ENCODE data around the gene STK11. TPM values are rescaled to one million over a fixed set of nuclear protein-coding genes. Genes with fewer than 3 reads are reported as not detected.

Gene STK11
- total and polyA plus RNA-seq, 2 experiments from 2014 or later: 4.6 to 64.1 TPM

DNA sequence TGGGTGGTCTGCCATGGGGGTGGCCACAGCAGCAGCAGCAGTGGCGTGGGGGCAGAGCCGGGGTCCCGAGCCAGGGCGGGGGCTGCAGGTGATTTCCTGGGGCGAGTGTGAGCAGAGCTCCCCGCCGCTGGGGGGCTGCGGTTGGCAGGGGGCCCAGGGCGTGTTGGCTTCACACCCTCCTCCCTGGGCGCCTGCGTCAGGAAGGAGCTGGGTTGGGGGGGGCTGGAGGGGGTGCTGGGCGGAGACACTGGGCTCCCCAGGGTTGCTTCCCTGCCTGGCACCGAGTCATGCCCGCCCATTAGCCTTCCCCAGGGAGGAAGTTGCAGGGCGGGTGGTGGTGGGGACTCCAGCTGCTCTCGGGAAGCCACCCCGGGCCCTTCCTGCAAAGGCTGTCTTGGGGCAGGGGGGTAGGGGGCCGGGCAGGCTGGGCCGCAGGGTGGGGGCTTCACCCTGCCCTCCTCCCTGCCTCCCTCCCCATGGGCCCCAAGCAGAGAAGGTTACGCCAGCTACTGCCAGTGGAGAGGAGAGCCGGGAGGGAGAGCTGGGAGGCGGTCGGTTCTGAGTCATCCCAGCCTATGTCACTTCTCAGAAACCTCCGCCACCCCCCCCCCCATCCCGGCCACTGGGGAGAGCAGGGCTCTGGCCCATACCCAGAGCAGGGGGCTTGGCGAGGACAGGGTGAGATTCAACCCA is 47.4 kb downstream of the STK11 start:
- no peaks in the 10 kb centered on the region for H3K9me2 ChIP-seq (ENCODE audit: insufficient read depth)
- no peaks in the 10 kb centered on the region for H3K9me3 ChIP-seq (ENCODE audit: low read depth)
- peak overlapping the region; percentile 87 for H3K4me2 ChIP-seq (ENCODE audit: unreplicated experiment)
- peaks cover 28% of the 10 kb centered on the region for H3F3A ChIP-seq (ENCODE audit: insufficient read depth)
- H3K27me3 ChIP-seq (replicated peaks; ENCODE audit: insufficient read depth): no peaks in the 10 kb centered on the region
- no peak overlapping the region for H2AFZ ChIP-seq
- H3K79me2 ChIP-seq (ENCODE audit: insufficient read depth): peaks cover 69% of the 10 kb centered on the region
- H3K36me3 ChIP-seq (ENCODE audit: low read depth): peaks cover 41% of the 10 kb centered on the region
- DNase-seq: peak; percentile 98
- H3K4me1 ChIP-seq (ENCODE audit: insufficient read depth): peaks cover 25% of the 10 kb centered on the region
- peak overlapping the region; percentile 98 for H3K27ac ChIP-seq
- WGBS, 2 experiments (ENCODE audit: low coverage in 1 of 2, low lambda C conversion rate in 2 of 2, missing lambda C conversion rate in 2 of 2): 0 to 2% methylated on average over 5 to 23 of the region's 26 CpGs
- H3K9ac ChIP-seq: peak overlapping the region; percentile 99
- no peaks in the 10 kb centered on the region for H4K20me1 ChIP-seq (ENCODE audit: insufficient read depth)
- in situ Hi-C loops (cut with MboI): no loop called here
- TF ChIP-seq EZH2phosphoT487 (IDR thresholded peaks at IDR 0.05; ENCODE audit: insufficient read depth, low read depth) (no peak), EZH2 (IDR thresholded peaks at IDR 0.05; ENCODE audit: insufficient read depth, poor library complexity, severe bottlenecking) (no peak)
- H3K4me3 ChIP-seq: peak overlapping the region; percentile 85

DNA sequence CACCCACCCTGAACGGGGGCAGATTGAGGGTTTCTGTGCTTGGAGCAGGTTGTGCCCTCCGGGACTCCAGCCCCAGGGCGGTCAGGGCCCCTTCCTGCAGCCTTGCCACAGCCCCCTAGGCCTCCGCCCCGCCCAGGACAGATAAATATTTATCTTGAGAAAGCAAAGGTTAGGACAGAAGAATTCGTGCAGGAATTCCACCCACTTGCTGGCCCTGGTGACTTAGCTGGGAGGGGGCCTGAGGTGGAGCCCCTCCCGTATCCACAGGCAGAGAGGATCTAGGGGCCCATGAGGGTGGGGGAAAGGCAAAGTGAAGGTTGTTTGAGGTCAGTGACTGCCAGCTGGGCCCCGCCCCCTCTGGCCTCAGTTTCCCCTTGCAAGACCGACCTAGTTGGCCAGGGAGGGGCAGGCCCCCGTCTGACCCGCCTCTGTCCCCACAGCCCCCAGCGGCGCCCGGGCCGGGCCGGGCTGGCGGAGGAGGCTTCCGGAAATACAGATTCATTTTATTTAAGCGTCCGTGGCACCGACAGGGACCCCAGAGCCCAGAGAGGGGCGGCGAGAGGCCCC is 48.0 kb downstream of the STK11 start:
- Histone ChIP-seq H3F3A (ENCODE audit: insufficient read depth) (peaks cover 33% of the 10 kb centered on the region), H3K4me3 (peak overlapping the region; percentile 85), H2AFZ (no peak overlapping the region), H3K27ac (peak overlapping the region; percentile 98), H3K27me3 (replicated peaks; ENCODE audit: insufficient read depth) (no peaks in the 10 kb centered on the region), H3K36me3 (ENCODE audit: low read depth) (peaks cover 43% of the 10 kb centered on the region), H3K9me2 (ENCODE audit: insufficient read depth) (no peaks in the 10 kb centered on the region), H3K4me2 (ENCODE audit: unreplicated experiment) (peak overlapping the region; percentile 87), H4K20me1 (ENCODE audit: insufficient read depth) (no peaks in the 10 kb centered on the region), H3K9ac (peak overlapping the region; percentile 99), H3K9me3 (ENCODE audit: low read depth) (no peaks in the 10 kb centered on the region), H3K79me2 (ENCODE audit: insufficient read depth) (peaks cover 72% of the 10 kb centered on the region), H3K4me1 (ENCODE audit: insufficient read depth) (peaks cover 29% of the 10 kb centered on the region)
- WGBS, 2 experiments (ENCODE audit: low coverage in 1 of 2, low lambda C conversion rate in 2 of 2, missing lambda C conversion rate in 2 of 2): 39% methylated on average over 15 to 23 of the region's 23 CpGs
- in situ Hi-C loops (cut with MboI): no loop called here
- DNase-seq: peak; percentile 85
- TF ChIP-seq EZH2 (IDR thresholded peaks at IDR 0.05; ENCODE audit: insufficient read depth, poor library complexity, severe bottlenecking): no peak
- no peak for TF ChIP-seq EZH2phosphoT487 (IDR thresholded peaks at IDR 0.05; ENCODE audit: insufficient read depth, low read depth)

DNA sequence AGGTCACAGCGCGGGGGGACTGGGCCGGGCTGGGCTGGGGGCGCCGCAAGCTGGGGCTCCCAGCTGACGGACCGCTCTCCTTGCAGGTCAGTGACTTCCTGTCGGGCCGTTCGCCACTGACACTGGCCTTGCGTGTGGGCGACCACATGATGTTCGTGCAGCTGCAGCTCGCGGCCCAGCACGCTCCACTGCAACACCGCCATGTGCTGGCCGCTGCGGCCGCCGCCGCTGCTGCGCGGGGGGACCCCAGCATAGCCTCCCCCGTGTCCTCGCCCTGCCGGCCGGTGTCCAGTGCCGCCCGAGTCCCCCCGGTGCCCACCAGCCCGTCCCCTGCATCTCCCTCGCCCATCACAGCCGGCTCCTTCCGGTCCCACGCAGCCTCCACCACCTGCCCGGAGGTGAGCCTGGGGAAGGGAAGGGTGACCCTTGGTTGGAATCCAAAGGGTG is 48.5 kb downstream of the STK11 start:
- no peaks in the 10 kb centered on the region for H4K20me1 ChIP-seq (ENCODE audit: insufficient read depth)
- no peaks in the 10 kb centered on the region for H3K9me2 ChIP-seq (ENCODE audit: insufficient read depth)
- peak overlapping the region; percentile 98 for H3K27ac ChIP-seq
- peak overlapping the region; percentile 87 for H3K4me2 ChIP-seq (ENCODE audit: unreplicated experiment)
- 90% methylated on average over 37 of the region's 37 CpGs; no CpG with 5 or more reads in 1 of the 2 experiments for WGBS, 2 experiments (ENCODE audit: low coverage in 1 of 2, low lambda C conversion rate in 2 of 2, missing lambda C conversion rate in 2 of 2)
- H3K9ac ChIP-seq: peak overlapping the region; percentile 99
- peaks cover 43% of the 10 kb centered on the region for H3K36me3 ChIP-seq (ENCODE audit: low read depth)
- TF ChIP-seq EZH2 (IDR thresholded peaks at IDR 0.05; ENCODE audit: insufficient read depth, poor library complexity, severe bottlenecking): no peak
- no peaks in the 10 kb centered on the region for H3K9me3 ChIP-seq (ENCODE audit: low read depth)
- in situ Hi-C loops (cut with MboI): no loop called here
- peak; percentile 43 for DNase-seq
- H3K27me3 ChIP-seq (replicated peaks; ENCODE audit: insufficient read depth): no peaks in the 10 kb centered on the region
- peaks cover 29% of the 10 kb centered on the region for H3K4me1 ChIP-seq (ENCODE audit: insufficient read depth)
- H3K79me2 ChIP-seq (ENCODE audit: insufficient read depth): peaks cover 72% of the 10 kb centered on the region
- no peak overlapping the region for H2AFZ ChIP-seq
- H3F3A ChIP-seq (ENCODE audit: insufficient read depth): peaks cover 38% of the 10 kb centered on the region
- peak overlapping the region; percentile 85 for H3K4me3 ChIP-seq

DNA sequence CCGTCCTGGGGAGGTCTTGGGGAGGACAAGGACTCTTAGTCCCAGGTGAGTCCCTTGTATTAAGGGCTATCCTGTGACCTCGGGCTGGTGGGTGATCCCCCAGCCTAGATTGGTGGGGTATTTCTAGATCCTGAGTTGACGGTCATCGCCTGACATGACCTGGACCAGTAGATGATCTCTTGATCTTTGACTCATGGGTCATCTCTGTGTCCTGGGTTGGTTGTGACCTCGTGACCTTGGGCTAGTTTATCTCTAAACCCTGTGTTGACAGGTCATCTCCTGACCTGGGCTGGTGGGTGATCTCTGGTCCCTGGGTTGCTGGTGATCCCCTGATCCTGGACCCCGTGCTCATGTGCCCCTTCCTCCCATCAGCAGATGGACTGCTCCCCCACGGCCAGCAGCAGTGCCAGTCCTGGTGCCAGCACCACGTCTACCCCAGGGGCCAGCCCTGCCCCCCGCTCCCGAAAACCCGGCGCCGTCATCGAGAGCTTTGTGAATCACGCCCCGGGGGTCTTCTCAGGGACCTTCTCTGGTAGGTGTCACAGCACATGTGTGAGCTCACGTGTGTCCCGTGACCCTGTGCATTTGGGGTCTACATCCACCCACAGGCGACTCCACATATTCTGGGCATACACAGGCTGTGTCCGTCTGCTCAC is 49.1 kb downstream of the STK11 start:
- Histone ChIP-seq H4K20me1 (ENCODE audit: insufficient read depth) (no peaks in the 10 kb centered on the region), H2AFZ (no peak overlapping the region), H3K4me2 (ENCODE audit: unreplicated experiment) (no peak overlapping the region), H3K9me3 (ENCODE audit: low read depth) (no peaks in the 10 kb centered on the region), H3K9me2 (ENCODE audit: insufficient read depth) (no peaks in the 10 kb centered on the region), H3K4me3 (no peak overlapping the region), H3K9ac (peak overlapping the region; percentile 99), H3K27me3 (replicated peaks; ENCODE audit: insufficient read depth) (no peaks in the 10 kb centered on the region), H3K79me2 (ENCODE audit: insufficient read depth) (peaks cover 72% of the 10 kb centered on the region), H3K27ac (peak overlapping the region; percentile 98), H3K4me1 (ENCODE audit: insufficient read depth) (peaks cover 32% of the 10 kb centered on the region), H3K36me3 (ENCODE audit: low read depth) (peaks cover 43% of the 10 kb centered on the region), H3F3A (ENCODE audit: insufficient read depth) (peaks cover 42% of the 10 kb centered on the region)
- WGBS, 2 experiments (ENCODE audit: low coverage in 1 of 2, low lambda C conversion rate in 2 of 2, missing lambda C conversion rate in 2 of 2): 86 to 88% methylated on average over 20 of the region's 20 CpGs
- TF ChIP-seq EZH2 (IDR thresholded peaks at IDR 0.05; ENCODE audit: insufficient read depth, poor library complexity, severe bottlenecking) (no peak), EZH2phosphoT487 (IDR thresholded peaks at IDR 0.05; ENCODE audit: insufficient read depth, low read depth) (no peak)
- in situ Hi-C loops (cut with MboI): no loop called here
- DNase-seq: peak; percentile 13

Measured in GM23248 (cell line).